Right atrium auricular region (tissue), 2 donors: Measurements from ENCODE around the gene QRICH1. TPM values are rescaled to one million over a fixed set of nuclear protein-coding genes. Genes with fewer than 3 reads are reported as not detected.

Source experiments
- DNase-seq: peaks from one replicate; pipeline ENCODE4 v3.0.0-alpha.2; 2019; ENCODE audit warnings: low spot score
- H3K27ac ChIP-seq, 2 donors: fragments of 200-600 bp; sonication (generic); 1 replicate in 1 of 2; 2 replicates in 1 of 2; pipeline ENCODE4 v1.5.1; 2016 to 2019
- H3K27me3 ChIP-seq, 2 donors: fragments of 200-600 bp; sonication (generic); one replicate each; pipeline versions ENCODE4 v1.5.1 to v1.6.0; 2017 to 2019
- H3K36me3 ChIP-seq: fragments of 200-600 bp; sonication (generic); one replicate; pipeline ENCODE4 v1.5.1; 2016
- H3K4me1 ChIP-seq, 2 donors: fragments of 200-600 bp; sonication (generic); one replicate each; pipeline versions ENCODE4 v1.5.1 to v1.6.0; 2017 to 2019
- H3K4me3 ChIP-seq, 2 donors: fragments of 200-600 bp; sonication (generic); 1 replicate in 1 of 2; 2 replicates in 1 of 2; pipeline ENCODE4 v1.5.1; 2017 to 2019; ENCODE audit warnings: mild to moderate bottlenecking in 1 of 2, moderate library complexity in 1 of 2
- H3K9me3 ChIP-seq, 2 donors: fragments of 200-600 bp; sonication (generic); one replicate each; pipeline ENCODE4 v1.5.1; 2019
- CTCF ChIP-seq, 2 donors: fragments of 200-600 bp; sonication (generic); IDR thresholded peaks; one replicate each; pipeline ENCODE4 v1.5.1; 2019; ENCODE audit warnings: antibody characterized with exemption in 2 of 2
- total RNA-seq, 2 donors: library from RNA; depleted of rRNA; stranded (reverse); fragments of >200 nt; gene quantifications; one replicate each; pipeline ENCODE4 v1.1.0, GENCODE V29; 2016

QRICH1 gene
- total RNA-seq, 2 donors from 2014 or later, result 39.1 to 46.8 TPM

- H3K27ac ChIP-seq, result peak overlapping the region; percentile 100
- peaks cover 0 to 50% of the 10 kb centered on the region in 2 donors for H3K4me1 ChIP-seq
- no peak for TF ChIP-seq CTCF (IDR thresholded peaks at IDR 0.05)
- H3K9me3 ChIP-seq, result no peaks in the 10 kb centered on the region
- H3K36me3 ChIP-seq, result peaks cover 39% of the 10 kb centered on the region
- peak overlapping the region; percentile 85 to 94 for H3K4me3 ChIP-seq
- no peak for DNase-seq
- H3K27me3 ChIP-seq, result no peaks in the 10 kb centered on the region
Observed at GRCh38 chr3:49019941-49020329, 73.9 kb downstream of the QRICH1 start.

GRCh38 chr3:49018707-49019006 lies 75.2 kb downstream of the QRICH1 start:
- Histone ChIP-seq H3K9me3 (no peaks in the 10 kb centered on the region), H3K27me3 (no peaks in the 10 kb centered on the region), H3K4me1 (peaks cover 0 to 49% of the 10 kb centered on the region in 2 donors), H3K27ac (peak overlapping the region; percentile 64 to 78), H3K36me3 (peaks cover 34% of the 10 kb centered on the region), H3K4me3 (peak overlapping the region; percentile 74 to 90)
- no peak for DNase-seq
- TF ChIP-seq CTCF (IDR thresholded peaks at IDR 0.05), result no peak

- peaks cover 0 to 48% of the 10 kb centered on the region in 2 donors for H3K4me1 ChIP-seq
- DNase-seq, result no peak
- no peak for TF ChIP-seq CTCF (IDR thresholded peaks at IDR 0.05)
- peaks cover 29% of the 10 kb centered on the region for H3K36me3 ChIP-seq
- H3K9me3 ChIP-seq, result no peaks in the 10 kb centered on the region
- H3K27me3 ChIP-seq, result no peaks in the 10 kb centered on the region
- H3K27ac ChIP-seq, result peak within 1 kb of the TSS; percentile 64 to 78
- H3K4me3 ChIP-seq, result peak within 1 kb of the TSS; percentile 74 to 90
Observed at GRCh38 chr3:49017971-49018706, 75.7 kb downstream of the QRICH1 start, which contains the start of gene DALRD3. DALRD3 (minus strand) TSS chr3:49018580; CDS start chr3:49018564, 16 bp downstream.

- Histone ChIP-seq H3K27ac (peak overlapping the region; percentile 64 to 78), H3K27me3 (no peaks in the 10 kb centered on the region), H3K9me3 (no peaks in the 10 kb centered on the region), H3K4me3 (peak overlapping the region; percentile 74 to 90), H3K36me3 (peaks cover 26% of the 10 kb centered on the region), H3K4me1 (peaks cover 0 to 48% of the 10 kb centered on the region in 2 donors)
- no peak for TF ChIP-seq CTCF (IDR thresholded peaks at IDR 0.05)
- no peak for DNase-seq
Observed at GRCh38 chr3:49017229-49017970, 76.5 kb downstream of the QRICH1 start.

GRCh38 chr3:49016414-49017228 lies 77.2 kb downstream of the QRICH1 start:
- DNase-seq, result no peak
- H3K36me3 ChIP-seq, result peaks cover 34% of the 10 kb centered on the region
- no peak overlapping the region for H3K4me3 ChIP-seq
- no peaks in the 10 kb centered on the region for H3K27me3 ChIP-seq
- peaks cover 0 to 51% of the 10 kb centered on the region in 2 donors for H3K4me1 ChIP-seq
- no peak overlapping the region for H3K27ac ChIP-seq
- H3K9me3 ChIP-seq, result no peaks in the 10 kb centered on the region
- TF ChIP-seq CTCF (IDR thresholded peaks at IDR 0.05), result no peak
